Endodermal cell (in vitro differentiated cells): ENCODE results near the gene KCNB1. TPM values are rescaled to one million over a fixed set of nuclear protein-coding genes. Genes with fewer than 3 reads are reported as not detected.

Source experiments
- DNase-seq: peaks from one replicate; pipeline ENCODE4 v3.0.0-alpha.2; 2017
- H3K27ac ChIP-seq: 2 replicates; pipeline ENCODE4 v1.5.1; 2013; ENCODE audit warnings: mild to moderate bottlenecking, low read depth, low read length, moderate library complexity
- H3K27me3 ChIP-seq: 2 replicates; pipeline ENCODE4 v1.6.1; 2013; ENCODE audit warnings: mild to moderate bottlenecking, low read length, moderate library complexity; ENCODE audit not compliant: insufficient read depth, control insufficient read depth, poor library complexity, severe bottlenecking
- H3K36me3 ChIP-seq: 2 replicates; pipeline ENCODE4 v1.7.0; 2013; ENCODE audit warnings: mild to moderate bottlenecking, low read length, moderate library complexity; ENCODE audit not compliant: control insufficient read depth, insufficient read depth
- H3K4me1 ChIP-seq: one replicate; pipeline ENCODE4 v1.7.0; 2013; ENCODE audit warnings: low read length; ENCODE audit not compliant: control insufficient read depth, insufficient read depth
- H3K4me3 ChIP-seq: 2 replicates; pipeline ENCODE4 v1.5.1; 2013; ENCODE audit warnings: mild to moderate bottlenecking, low read length, moderate library complexity
- H3K9ac ChIP-seq: 2 replicates; pipeline ENCODE4 v1.6.1; 2013; ENCODE audit warnings: mild to moderate bottlenecking, low read length, moderate library complexity; ENCODE audit not compliant: poor library complexity, severe bottlenecking; ENCODE audit errors: extremely low read depth
- H3K9me3 ChIP-seq: 2 replicates; pipeline ENCODE4 v1.6.1; 2013; ENCODE audit warnings: mild to moderate bottlenecking, low read length, moderate library complexity; ENCODE audit not compliant: control insufficient read depth
- H3K27ac Mint-ChIP-seq: 2 replicates; pipeline ENCODE4 v1.8.0; 2020; ENCODE audit warnings: mixed read lengths
- H3K27me3 Mint-ChIP-seq: 2 replicates; pipeline ENCODE4 v1.8.0; 2021; ENCODE audit warnings: mild to moderate bottlenecking, mixed read lengths; ENCODE audit not compliant: insufficient read depth
- H3K36me3 Mint-ChIP-seq: 2 replicates; pipeline ENCODE4 v1.8.0; 2020; ENCODE audit warnings: low read depth, mixed read lengths
- H3K4me1 Mint-ChIP-seq: 2 replicates; pipeline ENCODE4 v1.8.0; 2020; ENCODE audit warnings: mixed read lengths
- H3K4me3 Mint-ChIP-seq: 2 replicates; pipeline ENCODE4 v1.8.0; 2020; ENCODE audit warnings: mild to moderate bottlenecking, moderate library complexity, mixed read lengths
- H3K9me3 Mint-ChIP-seq: 2 replicates; pipeline ENCODE4 v1.8.0; 2020; ENCODE audit warnings: mild to moderate bottlenecking, mixed read lengths
- CTCF ChIP-seq: fragments of 200-600 bp; sonication (generic); conservative IDR thresholded peaks from 2 replicates; pipeline ENCODE4 v1.5.0; 2021; ENCODE audit warnings: antibody characterized with exemption, mild to moderate bottlenecking
- WGBS, 2 experiments: methylation state at CpG; one replicate each; pipeline versions ENCODE4 v1.1.5 to v1.1.7; 2013; ENCODE audit warnings: missing lambda C conversion rate in 2 of 2, mixed read lengths in 1 of 2; ENCODE audit not compliant: insufficient coverage in 1 of 2, insufficient read length in 1 of 2; 5-methylcytosine and 5-hydroxymethylcytosine counted together
- total RNA-seq, 2 donors: library from RNA; stranded (reverse); fragmentation: NEBNext Ultra II Directional in 1 of 2; extraction: Animal tissue kit (Norgen Biotek cat#: 25700) in 1 of 2; gene quantifications; 2 replicates in 1 of 2; 3 replicates in 1 of 2; pipeline ENCODE4 v1.2.1, GENCODE V29; 2021

KCNB1 gene
- total RNA-seq, 2 donors from 2014 or later = 0.46 to 0.84 TPM

- Mint-ChIP-seq H3K9me3 (no peaks in the 10 kb centered on the region), H3K4me1 (no peaks in the 10 kb centered on the region), H3K27me3 (peaks cover 12% of the 10 kb centered on the region), H3K27ac (no peak overlapping the region), H3K4me3 (no peak overlapping the region), H3K36me3 (no peaks in the 10 kb centered on the region)
- no peak for DNase-seq
- TF ChIP-seq CTCF = no peak
- no peak overlapping the region for H3K9ac ChIP-seq
- no peak overlapping the region for H3K4me3 ChIP-seq
- no peaks in the 10 kb centered on the region for H3K27me3 ChIP-seq
- no peaks in the 10 kb centered on the region for H3K4me1 ChIP-seq
- no peaks in the 10 kb centered on the region for H3K9me3 ChIP-seq
- no peak overlapping the region for H3K27ac ChIP-seq
- 93% methylated on average over 9 to 13 of the region's 13 CpGs for WGBS, 2 experiments
- no peaks in the 10 kb centered on the region for H3K36me3 ChIP-seq
Measured at GRCh38 chr20:49427751-49428518, 54.5 kb downstream of the KCNB1 start.

DNA sequence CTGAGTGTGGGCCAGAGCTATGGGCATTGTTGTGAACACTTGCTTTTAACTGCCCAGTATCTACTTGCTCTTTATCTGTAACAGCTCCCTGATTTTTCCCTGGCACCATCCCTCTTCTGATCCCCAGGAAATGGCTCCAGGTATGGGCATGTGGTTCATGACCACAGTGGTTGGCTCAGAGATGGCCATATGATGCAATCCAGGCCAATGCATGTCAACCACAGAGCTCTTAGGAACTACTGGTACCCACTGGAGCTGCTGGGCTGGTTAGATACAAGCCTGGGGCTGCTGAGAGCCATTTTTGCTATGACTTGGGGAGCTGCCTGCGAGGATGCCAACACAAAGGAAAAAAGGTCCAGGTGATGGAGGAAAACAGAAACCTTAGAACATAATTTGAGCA is 55.6 kb downstream of the KCNB1 start:
- Mint-ChIP-seq H3K9me3 (no peaks in the 10 kb centered on the region), H3K27me3 (peaks cover 12% of the 10 kb centered on the region), H3K27ac (no peak overlapping the region), H3K4me3 (no peak overlapping the region), H3K4me1 (no peaks in the 10 kb centered on the region), H3K36me3 (no peaks in the 10 kb centered on the region)
- 0% methylated on average over 1 of the region's 1 CpG; no CpG with 5 or more reads in 1 of the 2 experiments for WGBS, 2 experiments
- no peaks in the 10 kb centered on the region for H3K9me3 ChIP-seq
- no peaks in the 10 kb centered on the region for H3K36me3 ChIP-seq
- no peak overlapping the region for H3K27ac ChIP-seq
- no peaks in the 10 kb centered on the region for H3K27me3 ChIP-seq
- DNase-seq = no peak
- no peak for TF ChIP-seq CTCF
- no peaks in the 10 kb centered on the region for H3K4me1 ChIP-seq
- H3K9ac ChIP-seq = no peak overlapping the region
- H3K4me3 ChIP-seq = no peak overlapping the region

DNA sequence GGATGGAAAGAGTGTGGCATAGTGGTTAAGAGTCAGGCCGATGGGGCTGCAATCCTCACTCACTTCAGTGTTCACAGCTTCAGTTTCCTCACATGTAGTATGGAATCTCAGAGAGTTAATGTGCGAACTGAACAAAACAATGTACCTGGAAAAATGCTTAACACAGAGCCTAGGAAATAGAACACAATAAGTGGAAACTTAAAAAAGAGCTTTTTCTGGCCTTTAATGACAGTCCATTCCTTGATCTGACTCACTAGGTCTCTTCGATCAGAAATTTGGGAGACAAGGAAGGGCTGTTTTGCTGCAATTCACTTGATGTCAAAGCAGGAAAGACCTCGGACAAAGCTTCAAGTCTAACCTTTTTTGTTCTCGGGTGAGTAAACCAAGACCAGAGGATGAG is 56.1 kb downstream of the KCNB1 start:
- H3K9me3 ChIP-seq = no peaks in the 10 kb centered on the region
- WGBS, 2 experiments = 89 to 95% methylated on average over 4 to 5 of the region's 5 CpGs
- no peak for DNase-seq
- Mint-ChIP-seq H3K4me1 (no peaks in the 10 kb centered on the region), H3K27me3 (peaks cover 9% of the 10 kb centered on the region), H3K4me3 (no peak overlapping the region), H3K36me3 (no peaks in the 10 kb centered on the region), H3K27ac (no peak overlapping the region), H3K9me3 (no peaks in the 10 kb centered on the region)
- H3K27me3 ChIP-seq = no peaks in the 10 kb centered on the region
- H3K4me1 ChIP-seq = no peaks in the 10 kb centered on the region
- no peak overlapping the region for H3K4me3 ChIP-seq
- H3K27ac ChIP-seq = no peak overlapping the region
- no peak overlapping the region for H3K9ac ChIP-seq
- no peaks in the 10 kb centered on the region for H3K36me3 ChIP-seq
- no peak for TF ChIP-seq CTCF
